Measurements from ENCODE around the gene TPPP2. TPM values are rescaled to one million over a fixed set of nuclear protein-coding genes. Genes with fewer than 3 reads are reported as not detected.
"Not testable (repeated sequence)": the region's sequence is repeated elsewhere in the genome, so short reads cannot be mapped to it uniquely, and the experiment has no call there.

The TPPP2 gene
- total and polyA plus RNA-seq, 12 donors, result 0.22 to 1.1 (median 0.62) TPM; not detected in 6

DNA sequence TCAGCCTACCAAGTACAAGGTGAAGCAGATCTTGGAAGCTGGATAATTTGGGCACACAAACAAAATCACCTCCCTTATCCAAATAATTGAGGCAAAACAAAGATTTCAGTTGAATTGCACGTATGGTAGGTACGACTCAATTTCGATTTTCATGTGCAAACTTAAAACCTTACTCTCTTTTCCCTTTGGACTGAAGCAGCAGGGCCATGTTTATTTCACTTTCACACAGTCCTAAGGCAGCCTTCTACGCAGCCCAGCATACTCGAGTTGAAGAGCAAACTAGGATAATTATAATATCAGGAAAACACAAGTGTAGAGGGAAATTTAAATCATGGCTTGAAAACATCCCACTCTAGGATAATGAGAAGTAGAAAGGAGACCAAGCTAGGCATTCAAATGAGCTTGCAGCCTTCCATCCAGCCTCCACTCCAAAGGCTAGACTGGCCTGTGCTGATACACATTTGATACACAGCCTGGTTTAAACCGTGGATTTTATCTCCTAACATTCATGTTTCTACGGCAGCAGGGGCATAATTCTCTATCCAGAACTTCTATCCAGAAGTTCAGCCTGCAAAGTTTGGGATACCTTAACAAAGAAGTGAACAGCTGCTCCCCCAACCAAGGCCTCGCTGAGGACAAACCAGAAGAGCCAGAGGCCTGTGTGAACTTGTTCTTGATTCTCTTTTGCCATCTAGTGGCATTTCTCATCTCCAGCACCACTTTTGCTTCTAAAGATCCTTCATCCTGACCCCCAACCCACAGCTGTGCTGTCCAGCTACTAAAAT lies 9.8 kb downstream of the TPPP2 start:
- peaks cover 35 to 62% of the 10 kb centered on the region in 2 donors for H3K4me1 ChIP-seq (replicated peaks in 1 of 2)
- H3K4me3 ChIP-seq, result no peak overlapping the region
- H3K27me3 ChIP-seq, result no peaks in the 10 kb centered on the region
- DNase-seq, result peak; percentile 58 to 80 (median 73)
- H3K27ac ChIP-seq, result peak overlapping the region in 4 of 5 donors; percentile 43 to 86 (median 78)
- no peaks in the 10 kb centered on the region for H3K36me3 ChIP-seq (replicated peaks in 1 of 2)
- intact Hi-C loops (cut with DNase I), result no loop called here
- peak; percentile 46 to 84 (median 74) for TF ChIP-seq CTCF (IDR thresholded peaks at IDR 0.05)
- TF ChIP-seq POLR2A (IDR thresholded peaks at IDR 0.05), result no peak
- WGBS, 4 donors, result 49 to 53% (median 52%) methylated on average over 8 of the region's 8 CpGs
- H3K9me3 ChIP-seq (replicated peaks in 1 of 3), result no peaks in the 10 kb centered on the region

- Histone ChIP-seq H3K27ac (peak overlapping the region in 2 of 5 donors; percentile 75 to 81), H3K4me3 (no peak overlapping the region), H3K9me3 (replicated peaks in 1 of 3) (no peaks in the 10 kb centered on the region), H3K27me3 (no peaks in the 10 kb centered on the region), H3K36me3 (replicated peaks in 1 of 2) (no peaks in the 10 kb centered on the region), H3K4me1 (replicated peaks in 1 of 2) (peaks cover 35 to 62% of the 10 kb centered on the region in 2 donors)
- intact Hi-C loops (cut with DNase I), result no loop called here
- DNase-seq, result no peak
- TF ChIP-seq CTCF (IDR thresholded peaks at IDR 0.05), result peak in 2 of 6 experiments; percentile 9 to 13
- TF ChIP-seq POLR2A (IDR thresholded peaks at IDR 0.05), result no peak
- WGBS, 4 donors, result 73 to 80% (median 78%) methylated on average over 8 of the region's 8 CpGs
Measured at GRCh38 chr14:21040370-21040925, 10.4 kb downstream of the TPPP2 start.

- intact Hi-C loops (cut with DNase I); H3K27me3 ChIP-seq; H3K36me3 ChIP-seq (replicated peaks in 1 of 2); H3K4me3 ChIP-seq; DNase-seq; H3K9me3 ChIP-seq (replicated peaks in 1 of 3): not testable (repeated sequence)
- 84 to 91% (median 88%) methylated on average over 3 of the region's 3 CpGs for whole genome bisulfite sequencing, 4 donors
- H3K4me1 ChIP-seq (replicated peaks in 1 of 2), result peaks cover 35 to 62% of the 10 kb centered on the region in 2 donors
- H3K27ac ChIP-seq, result peak overlapping the region; percentile 1 to 76 (median 54)
Measured at GRCh38 chr14:21040941-21041340, 10.9 kb downstream of the TPPP2 start.

GRCh38 chr14:21041676-21042433 lies 11.8 kb downstream of the TPPP2 start, which contains the start of gene RNASE7:
TSS of gene RNASE7 (plus strand) at chr14:21042362. CDS start at chr14:21042993, 631 bp downstream.
- Histone ChIP-seq H3K9me3 (replicated peaks in 1 of 3) (no peaks in the 10 kb centered on the region), H3K27me3 (no peaks in the 10 kb centered on the region), H3K27ac (peak within 1 kb of the TSS; percentile 9 to 76 (median 65)), H3K36me3 (replicated peaks in 1 of 2) (no peaks in the 10 kb centered on the region), H3K4me1 (replicated peaks in 1 of 2) (peaks cover 35 to 62% of the 10 kb centered on the region in 2 donors), H3K4me3 (no peak within 1 kb of the TSS)
- TF ChIP-seq POLR2A (IDR thresholded peaks at IDR 0.05) (no peak), CTCF (IDR thresholded peaks at IDR 0.05) (no peak)
- intact Hi-C loops (cut with DNase I), result no loop called here
- 58 to 70% (median 63%) methylated on average over 11 of the region's 11 CpGs for WGBS, 4 donors
- DNase-seq, result peak; percentile 85 to 93 (median 92)

Data from adrenal gland (tissue), 12 donors.